ENCODE data around the gene RGS4. TPM values are rescaled to one million over a fixed set of nuclear protein-coding genes. Genes with fewer than 3 reads are reported as not detected.

The RGS4 gene
- total RNA-seq, 8 experiments from 2014 or later = 0.13 to 165 (median 24.9) TPM

- Histone ChIP-seq H3K27ac (no peak overlapping the region), H3K4me1 (replicated peaks in 1 of 2) (peaks cover 4 to 20% of the 10 kb centered on the region in 2 donors), H3K4me3 (peak overlapping the region in 3 of 5 donors; percentile 7 to 28 (median 27))
- peak in 6 of 8 experiments; percentile 10 to 72 (median 20) for ATAC-seq (replicated peaks in 6 of 8)
- WGBS, 10 experiments = 0 to 41% (median 19%) methylated on average over 2 to 6 of the region's 6 CpGs; no CpG with 5 or more reads in 4 of the 10 experiments
- in situ Hi-C loops (cut with MboI; ENCODE audit: low pct_unique_long_range_greater_than_20kb in 2 of 9, low sequenced_read_pairs in 9 of 9, unreplicated experiment in 9 of 9) = loop anchor here in 4 of 9 experiments (25.0 kb wide), 2 partner anchors 209 to 241 kb away; partner anchors contain the start of genes CCDC190 (in 3 of the 4) and NUF2 (in 1 of the 4)
These were observed 2.5 kb downstream of the RGS4 start for GRCh38 chr1:163071405-163072255.

DNA sequence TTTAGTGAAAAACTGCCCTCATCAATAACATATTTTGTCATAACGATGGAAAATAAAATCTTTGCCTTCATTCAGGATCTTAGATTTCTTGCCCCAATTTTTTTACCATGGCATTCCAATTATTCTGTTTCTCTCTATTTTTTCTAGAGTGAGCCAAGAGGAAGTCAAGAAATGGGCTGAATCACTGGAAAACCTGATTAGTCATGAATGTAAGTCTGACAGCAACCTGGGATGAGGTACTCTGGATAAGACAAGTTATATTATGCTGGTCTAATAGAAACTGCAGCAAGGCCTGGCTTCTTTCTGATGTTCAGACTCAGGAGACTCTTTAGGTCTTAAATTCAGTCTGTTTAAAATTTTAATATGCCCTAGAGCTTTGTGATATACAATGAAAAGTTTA lies 3.5 kb downstream of the RGS4 start:
- ATAC-seq (replicated peaks in 6 of 8) = no peak
- H3K27ac ChIP-seq = no peak overlapping the region
- in situ Hi-C loops (cut with MboI; ENCODE audit: low pct_unique_long_range_greater_than_20kb in 2 of 9, low sequenced_read_pairs in 9 of 9, unreplicated experiment in 9 of 9) = loop anchor here in 4 of 9 experiments (25.0 kb wide), 2 partner anchors 210 to 240 kb away; partner anchors contain the start of genes CCDC190 (in 3 of the 4) and NUF2 (in 1 of the 4)
- WGBS, 10 experiments = 80 to 100% (median 100%) methylated on average over 1 of the region's 1 CpG; no CpG with 5 or more reads in 3 of the 10 experiments
- H3K4me3 ChIP-seq = no peak overlapping the region
- peaks cover 4 to 20% of the 10 kb centered on the region in 2 donors for H3K4me1 ChIP-seq (replicated peaks in 1 of 2)

- in situ Hi-C loops (cut with MboI; ENCODE audit: low pct_unique_long_range_greater_than_20kb in 2 of 9, low sequenced_read_pairs in 9 of 9, unreplicated experiment in 9 of 9) = loop anchor here in 4 of 9 experiments (25.0 kb wide), 2 partner anchors 212 to 238 kb away; partner anchors contain the start of genes CCDC190 (in 3 of the 4) and NUF2 (in 1 of the 4)
- no peak for ATAC-seq (replicated peaks in 6 of 8)
- WGBS, 10 experiments = 80 to 100% (median 96%) methylated on average over 1 of the region's 1 CpG; no CpG with 5 or more reads in 4 of the 10 experiments
These were observed 4.8 kb downstream of the RGS4 start for GRCh38 chr1:163074004-163074403.

DNA sequence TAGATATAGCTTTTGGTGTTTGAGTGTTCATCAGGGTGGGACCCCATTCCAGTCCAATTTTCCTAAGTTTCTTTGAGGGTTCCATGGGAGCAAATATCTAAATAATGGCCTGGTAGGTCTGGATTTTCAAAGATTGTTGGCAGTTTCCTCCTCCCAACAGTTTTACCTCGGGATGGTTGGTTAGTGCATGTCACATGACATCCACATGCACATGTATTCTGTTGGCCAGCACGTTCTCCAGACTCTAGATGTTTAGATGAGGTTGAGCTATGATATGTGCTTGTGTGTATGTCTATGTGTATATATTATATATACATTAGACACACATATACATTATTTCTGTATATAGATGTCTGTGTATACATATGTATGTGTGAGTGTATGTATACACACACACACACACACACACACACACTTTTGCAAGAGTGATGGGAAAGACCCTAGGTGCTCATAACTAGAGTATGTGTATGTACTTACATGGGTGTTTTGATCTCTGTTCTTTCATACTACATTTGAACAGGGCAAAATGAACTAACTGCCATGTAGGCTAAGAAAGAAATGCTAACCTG lies 5.6 kb downstream of the RGS4 start:
- Histone ChIP-seq H3K27ac (no peak overlapping the region), H3K4me1 (replicated peaks in 1 of 2) (peaks cover 0 to 10% of the 10 kb centered on the region in 2 donors), H3K4me3 (no peak overlapping the region)
- 45 to 100% (median 83%) methylated on average over 1 to 2 of the region's 2 CpGs; no CpG with 5 or more reads in 3 of the 10 experiments for WGBS, 10 experiments
- in situ Hi-C loops (cut with MboI; ENCODE audit: low pct_unique_long_range_greater_than_20kb in 2 of 9, low sequenced_read_pairs in 9 of 9, unreplicated experiment in 9 of 9) = loop anchor here in 4 of 9 experiments (25.0 kb wide), 2 partner anchors 212 to 238 kb away; partner anchors contain the start of genes CCDC190 (in 3 of the 4) and NUF2 (in 2 of the 4)
- ATAC-seq (replicated peaks in 6 of 8) = peak in 1 of 8 experiments; percentile 38

More at GRCh38 chr1:163074004-163074403, 4.8 kb downstream of the RGS4 start:
- Histone ChIP-seq H3K4me3 (no peak overlapping the region), H3K4me1 (replicated peaks in 1 of 2) (peaks cover 0 to 10% of the 10 kb centered on the region in 2 donors), H3K27ac (no peak overlapping the region)

GRCh38 chr1:163076044-163076443 lies 6.9 kb downstream of the RGS4 start:
- no peak for ATAC-seq (replicated peaks in 6 of 8)
- no peak overlapping the region for H3K4me3 ChIP-seq
- in situ Hi-C loops (cut with MboI; ENCODE audit: low pct_unique_long_range_greater_than_20kb in 2 of 9, low sequenced_read_pairs in 9 of 9, unreplicated experiment in 9 of 9) = loop anchor here in 1 of 9 experiments (25.0 kb wide), 1 partner anchor 236 kb away; the partner anchor contains the start of gene NUF2

DNA sequence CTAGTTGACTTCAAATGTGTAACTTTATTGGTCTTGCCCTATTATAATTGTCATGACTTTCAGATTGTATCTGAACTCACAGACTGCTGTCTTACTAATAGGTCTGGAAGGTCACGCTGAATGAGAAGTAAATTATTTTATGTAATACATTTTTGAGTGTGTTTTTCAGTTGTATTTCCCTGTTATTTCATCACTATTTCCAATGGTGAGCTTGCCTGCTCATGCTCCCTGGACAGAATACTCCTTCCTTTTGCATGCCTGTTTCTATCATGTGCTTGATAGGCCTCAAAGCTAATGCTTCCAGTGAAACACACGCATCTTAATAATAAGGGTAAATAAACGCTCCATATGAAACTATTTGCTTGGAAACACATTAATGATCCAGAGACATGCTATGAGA lies 7.3 kb downstream of the RGS4 start:
- ATAC-seq (replicated peaks in 6 of 8) = no peak
- Histone ChIP-seq H3K27ac (no peak overlapping the region), H3K4me1 (replicated peaks in 1 of 2) (peaks cover 0 to 3% of the 10 kb centered on the region in 2 donors), H3K4me3 (no peak overlapping the region)
- 69 to 100% (median 93%) methylated on average over 2 to 3 of the region's 3 CpGs for WGBS, 10 experiments
- in situ Hi-C loops (cut with MboI; ENCODE audit: low pct_unique_long_range_greater_than_20kb in 2 of 9, low sequenced_read_pairs in 9 of 9, unreplicated experiment in 9 of 9) = loop anchor here in 1 of 9 experiments (25.0 kb wide), 1 partner anchor 236 kb away; the partner anchor contains the start of gene NUF2

More at GRCh38 chr1:163076044-163076443, 6.9 kb downstream of the RGS4 start:
- Histone ChIP-seq H3K4me1 (replicated peaks in 1 of 2) (peaks cover 0 to 3% of the 10 kb centered on the region in 2 donors), H3K27ac (no peak overlapping the region)
- WGBS, 10 experiments = 59 to 94% (median 80%) methylated on average over 1 to 4 of the region's 4 CpGs

DNA sequence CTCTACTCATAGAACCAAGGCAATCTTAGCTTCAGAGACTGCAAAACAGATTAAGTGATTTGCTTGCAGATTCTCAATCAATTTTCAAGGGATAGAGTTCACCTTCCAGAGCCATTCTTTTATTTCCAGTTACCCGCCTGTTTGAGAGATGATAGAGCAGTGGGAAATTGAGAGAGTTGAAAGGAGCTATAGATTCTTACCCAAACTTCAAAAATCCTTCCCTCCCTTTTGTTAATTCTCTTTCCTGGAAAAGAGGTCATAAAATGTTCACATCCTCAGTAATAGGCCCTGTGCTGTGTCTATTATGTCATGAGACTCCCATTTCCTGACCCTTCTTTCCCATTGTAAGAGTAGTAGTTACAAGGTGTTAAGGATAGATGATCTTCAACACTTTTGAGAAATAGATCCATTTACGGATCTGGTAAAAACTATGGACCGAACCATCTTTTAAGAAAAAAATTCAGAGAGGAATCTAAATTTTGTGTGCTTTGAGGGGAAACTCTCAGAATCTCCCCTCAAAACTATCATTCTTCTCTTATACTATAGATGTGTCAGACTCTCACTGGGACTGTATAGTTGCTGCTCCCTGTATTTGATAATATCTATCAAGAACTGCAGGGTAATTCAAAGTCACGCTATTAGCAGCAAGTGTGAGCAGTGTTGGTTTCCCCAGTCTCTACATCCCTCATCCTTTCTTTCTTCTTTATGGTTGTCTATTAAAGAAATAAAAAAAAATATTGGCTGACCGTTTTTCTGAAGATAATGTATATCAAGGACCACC lies 8.0 kb downstream of the RGS4 start:
- Histone ChIP-seq H3K27ac (no peak overlapping the region), H3K4me1 (replicated peaks in 1 of 2) (no peaks in the 10 kb centered on the region), H3K4me3 (no peak overlapping the region)
- WGBS, 10 experiments = 77 to 100% (median 83%) methylated on average over 2 to 5 of the region's 5 CpGs; no CpG with 5 or more reads in 1 of the 10 experiments
- in situ Hi-C loops (cut with MboI; ENCODE audit: low pct_unique_long_range_greater_than_20kb in 2 of 9, low sequenced_read_pairs in 9 of 9, unreplicated experiment in 9 of 9) = loop anchor here in 1 of 9 experiments (25.0 kb wide), 1 partner anchor 235 kb away; the partner anchor contains the start of gene NUF2
- ATAC-seq (replicated peaks in 6 of 8) = no peak

GRCh38 chr1:163082971-163083370 lies 13.8 kb downstream of the RGS4 start:
- Histone ChIP-seq H3K4me3 (no peak overlapping the region), H3K4me1 (replicated peaks in 1 of 2) (peaks cover 0 to 3% of the 10 kb centered on the region in 2 donors), H3K27ac (no peak overlapping the region)
- ATAC-seq (replicated peaks in 6 of 8) = no peak
- WGBS, 10 experiments = 75 to 100% (median 84%) methylated on average over 2 to 6 of the region's 6 CpGs; no CpG with 5 or more reads in 4 of the 10 experiments
- in situ Hi-C loops (cut with MboI; ENCODE audit: low pct_unique_long_range_greater_than_20kb in 2 of 9, low sequenced_read_pairs in 9 of 9, unreplicated experiment in 9 of 9) = loop anchor here in 1 of 9 experiments (25.0 kb wide), 1 partner anchor 229 kb away; the partner anchor contains the start of gene NUF2

GRCh38 chr1:163083690-163084089 lies 14.5 kb downstream of the RGS4 start:
- Histone ChIP-seq H3K27ac (no peak overlapping the region), H3K4me3 (no peak overlapping the region), H3K4me1 (replicated peaks in 1 of 2) (peaks cover 0 to 3% of the 10 kb centered on the region in 2 donors)
- 11 to 88% (median 78%) methylated on average over 1 of the region's 1 CpG; no CpG with 5 or more reads in 5 of the 10 experiments for WGBS, 10 experiments
- no peak for ATAC-seq (replicated peaks in 6 of 8)
- in situ Hi-C loops (cut with MboI; ENCODE audit: low pct_unique_long_range_greater_than_20kb in 2 of 9, low sequenced_read_pairs in 9 of 9, unreplicated experiment in 9 of 9) = loop anchor here in 1 of 9 experiments (25.0 kb wide), 1 partner anchor 229 kb away; the partner anchor contains the start of gene NUF2

- 0 to 100% (median 96%) methylated on average over 1 of the region's 1 CpG; no CpG with 5 or more reads in 2 of the 10 experiments for WGBS, 10 experiments
- ATAC-seq (replicated peaks in 6 of 8) = no peak
- Histone ChIP-seq H3K4me3 (no peak overlapping the region), H3K27ac (no peak overlapping the region), H3K4me1 (replicated peaks in 1 of 2) (peaks cover 0 to 3% of the 10 kb centered on the region in 2 donors)
- in situ Hi-C loops (cut with MboI; ENCODE audit: low pct_unique_long_range_greater_than_20kb in 2 of 9, low sequenced_read_pairs in 9 of 9, unreplicated experiment in 9 of 9) = loop anchor here in 1 of 9 experiments (25.0 kb wide), 1 partner anchor 228 kb away; the partner anchor contains the start of gene NUF2
These were observed 15.2 kb downstream of the RGS4 start for GRCh38 chr1:163084330-163084729.

GRCh38 chr1:163085041-163085903 lies 16.1 kb downstream of the RGS4 start:
- in situ Hi-C loops (cut with MboI; ENCODE audit: low pct_unique_long_range_greater_than_20kb in 2 of 9, low sequenced_read_pairs in 9 of 9, unreplicated experiment in 9 of 9) = loop anchor here in 1 of 9 experiments (25.0 kb wide), 1 partner anchor 227 kb away; the partner anchor contains the start of gene NUF2
- WGBS, 10 experiments = 0 to 100% (median 62%) methylated on average over 1 to 4 of the region's 4 CpGs; no CpG with 5 or more reads in 1 of the 10 experiments
- no peak overlapping the region for H3K27ac ChIP-seq
- ATAC-seq (replicated peaks in 6 of 8) = peak in 2 of 8 experiments; percentile 17 to 52
- H3K4me1 ChIP-seq (replicated peaks in 1 of 2) = peaks cover 0 to 3% of the 10 kb centered on the region in 2 donors
- no peak overlapping the region for H3K4me3 ChIP-seq
